ENCODE data around the gene EIF3L. TPM values are rescaled to one million over a fixed set of nuclear protein-coding genes. Genes with fewer than 3 reads are reported as not detected.

EIF3L gene
- total and polyA plus RNA-seq, 11 donors = 111 to 456 (median 357) TPM

GRCh38 chr22:37817705-37818408, 31.4 kb upstream of the EIF3L start:
- Histone ChIP-seq H3K4me3 (peak overlapping the region in 10 of 12 donors; percentile 23 to 62 (median 49)), H3K27ac (peak overlapping the region in 10 of 12 donors; percentile 13 to 84 (median 64)), H3K36me3 (peaks cover 0 to 21% (median 8%) of the 10 kb centered on the region in 9 donors), H3K4me1 (peaks cover 2 to 20% (median 18%) of the 10 kb centered on the region in 12 donors), H3K27me3 (peaks cover 0 to 18% (median 5%) of the 10 kb centered on the region in 9 donors), H3K9me3 (no peaks in the 10 kb centered on the region)
- ATAC-seq (peak; percentile 89 to 94 (median 92)), DNase-seq (peak; percentile 80 to 91 (median 86))
- 2 to 4% (median 3%) methylated on average over 17 to 29 of the region's 29 CpGs for WGBS, 4 donors
- intact Hi-C loops (cut with DNase I) = loop anchor here (1.0 to 10.0 kb wide), 8 partner anchors 45 to 149 kb away; no protein-coding TSS in a partner anchor
- TF ChIP-seq POLR2A (IDR thresholded peaks at IDR 0.05) = no peak
- TF ChIP-seq CTCF (IDR thresholded peaks at IDR 0.05) = peak; percentile 92 to 99 (median 97)

- H3K27ac ChIP-seq = peak overlapping the region in 3 of 12 donors; percentile 9 to 84 (median 70)
- peak; percentile 58 to 87 (median 71) for DNase-seq
- intact Hi-C loops (cut with DNase I) = loop anchor here in 7 of 10 donors (2.0 to 10.0 kb wide), 5 partner anchors 44 to 149 kb away; no protein-coding TSS in a partner anchor
- WGBS, 4 donors = 5 to 10% (median 7%) methylated on average over 30 to 68 of the region's 68 CpGs
- peaks cover 0 to 25% (median 5%) of the 10 kb centered on the region in 9 donors for H3K27me3 ChIP-seq
- H3K36me3 ChIP-seq = peaks cover 0 to 19% (median 8%) of the 10 kb centered on the region in 9 donors
- peak in 3 of 4 donors; percentile 38 to 61 (median 53) for ATAC-seq
- TF ChIP-seq POLR2A (IDR thresholded peaks at IDR 0.05) (no peak), CTCF (IDR thresholded peaks at IDR 0.05) (peak in 7 of 12 donors; percentile 23 to 55 (median 38))
- H3K4me3 ChIP-seq = peak overlapping the region; percentile 14 to 62 (median 46)
- no peaks in the 10 kb centered on the region for H3K9me3 ChIP-seq
- peaks cover 2 to 20% (median 18%) of the 10 kb centered on the region in 12 donors for H3K4me1 ChIP-seq
Measured at GRCh38 chr22:37818409-37819104, 30.7 kb upstream of the EIF3L start.

GRCh38 chr22:37819105-37819433, 30.1 kb upstream of the EIF3L start:
- Histone ChIP-seq H3K27ac (no peak overlapping the region), H3K4me1 (peaks cover 2 to 20% (median 18%) of the 10 kb centered on the region in 12 donors), H3K9me3 (no peaks in the 10 kb centered on the region), H3K27me3 (peaks cover 0 to 29% (median 5%) of the 10 kb centered on the region in 9 donors), H3K36me3 (peaks cover 0 to 14% (median 8%) of the 10 kb centered on the region in 9 donors), H3K4me3 (peak overlapping the region in 11 of 12 donors; percentile 14 to 62 (median 47))
- intact Hi-C loops (cut with DNase I) = loop anchor here in 7 of 10 donors (2.0 to 10.0 kb wide), 5 partner anchors 44 to 148 kb away; no protein-coding TSS in a partner anchor
- ATAC-seq (peak in 2 of 4 donors; percentile 1), DNase-seq (no peak)
- no peak for TF ChIP-seq CTCF (IDR thresholded peaks at IDR 0.05)
- no peak for TF ChIP-seq POLR2A (IDR thresholded peaks at IDR 0.05)
- 38 to 46% (median 42%) methylated on average over 14 of the region's 14 CpGs for WGBS, 4 donors

- no peaks in the 10 kb centered on the region for H3K9me3 ChIP-seq
- WGBS, 4 donors = 90 to 92% (median 92%) methylated on average over 5 of the region's 5 CpGs
- H3K36me3 ChIP-seq = peaks cover 0 to 13% (median 0%) of the 10 kb centered on the region in 9 donors
- peaks cover 2 to 30% (median 18%) of the 10 kb centered on the region in 12 donors for H3K4me1 ChIP-seq
- intact Hi-C loops (cut with DNase I) = no loop called here
- no peak overlapping the region for H3K27ac ChIP-seq
- DNase-seq = no peak
- TF ChIP-seq POLR2A (IDR thresholded peaks at IDR 0.05) = no peak
- no peak for TF ChIP-seq CTCF (IDR thresholded peaks at IDR 0.05)
- peaks cover 0 to 33% (median 5%) of the 10 kb centered on the region in 9 donors for H3K27me3 ChIP-seq
- no peak for ATAC-seq
- no peak overlapping the region for H3K4me3 ChIP-seq
Measured at GRCh38 chr22:37820350-37820749, 28.9 kb upstream of the EIF3L start.
